SIG-M5 treated with dmso at 0.1 percent for 504 hours (cell line): ENCODE results near the gene KSR2.
A peak's percentile ranks its signal among the peaks of the same experiment; 100 is the strongest.
"Not testable (repeated sequence)": the region's sequence is repeated elsewhere in the genome, so short reads cannot be mapped to it uniquely, and the experiment has no call there.

Experiments
- DNase-seq: peaks from one replicate; lab custom pipeline; 2025; ENCODE audit not compliant: unreplicated experiment; lab: John Stamatoyannopoulos, UW

KSR2 gene

GRCh38 chr12:117968826-117969659 is at the start of gene KSR2:
Gene KSR2 (minus strand): TSS chr12:117968990. CDS start chr12:117968255, 735 bp downstream.
- DNase-seq: peak; percentile 43

GRCh38 chr12:118017926-118018325 is 49.1 kb upstream of the KSR2 start:
- no peak for DNase-seq

GRCh38 chr12:118016424-118017264 is 47.9 kb upstream of the KSR2 start, which contains the start of gene RFC5:
Gene RFC5 (plus strand): TSS chr12:118016703. CDS start chr12:118016828, 125 bp downstream.
- DNase-seq: peak; percentile 97

DNA sequence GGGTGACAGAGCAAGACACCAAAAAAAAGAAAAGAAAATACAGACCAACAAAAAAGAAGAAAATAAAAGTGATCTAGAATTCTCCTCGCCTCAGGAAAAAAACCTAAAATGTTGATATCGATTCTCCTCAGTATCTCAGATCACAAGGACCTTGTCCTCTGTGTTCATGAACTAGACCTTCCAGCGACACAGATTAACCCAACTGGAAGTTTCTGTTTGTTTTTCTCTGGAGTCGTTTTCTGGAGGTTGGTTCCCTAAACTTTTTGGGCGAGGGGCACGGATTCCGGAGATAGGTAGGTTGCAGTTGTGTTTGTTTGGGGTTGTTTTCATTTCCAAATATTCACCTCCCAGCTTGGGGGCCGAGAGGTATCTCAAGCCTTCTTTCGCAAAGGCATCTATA is 47.2 kb upstream of the KSR2 start:
- DNase-seq: no peak

GRCh38 chr12:118015306-118015705 is 46.5 kb upstream of the KSR2 start:
- no peak for DNase-seq

DNA sequence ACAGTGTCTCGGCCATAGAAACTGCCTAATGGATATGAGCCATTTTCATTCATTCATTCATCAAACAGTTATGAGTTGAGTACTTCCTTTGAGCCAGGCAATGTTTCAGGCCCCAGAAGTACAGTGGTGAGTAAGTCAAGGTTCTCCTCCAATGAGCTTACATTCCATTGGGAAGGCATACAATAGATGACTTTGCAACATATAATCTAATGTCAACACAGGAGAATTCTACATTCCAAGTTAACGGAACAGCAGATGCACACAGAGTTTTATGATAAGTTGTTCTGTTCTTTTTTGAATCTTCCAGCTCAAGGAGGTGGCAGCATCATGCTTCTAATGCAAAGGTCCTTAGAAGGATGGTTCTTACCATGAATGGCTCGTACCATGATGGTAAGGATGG is 44.5 kb upstream of the KSR2 start:
- DNase-seq: no peak

DNA sequence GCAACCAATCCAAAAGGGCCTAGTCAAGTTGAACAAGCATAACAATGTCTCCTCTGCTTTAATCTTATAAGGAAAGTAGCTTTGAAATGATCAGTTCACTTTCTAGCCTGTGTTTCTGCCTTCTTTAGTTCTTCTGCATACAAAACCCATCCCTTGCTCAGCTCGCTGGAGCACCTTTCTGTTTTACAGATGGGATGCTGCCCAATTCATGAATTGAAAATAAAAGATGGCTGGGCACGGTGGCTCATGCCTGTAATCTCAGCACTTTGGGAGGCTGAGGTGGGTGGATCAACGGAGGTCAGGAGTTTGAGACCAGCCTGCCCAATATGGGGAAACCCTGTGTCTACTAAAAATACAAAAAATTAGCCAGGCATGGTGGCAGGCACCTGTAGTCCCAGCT is 43.2 kb upstream of the KSR2 start:
- DNase-seq: no peak

DNA sequence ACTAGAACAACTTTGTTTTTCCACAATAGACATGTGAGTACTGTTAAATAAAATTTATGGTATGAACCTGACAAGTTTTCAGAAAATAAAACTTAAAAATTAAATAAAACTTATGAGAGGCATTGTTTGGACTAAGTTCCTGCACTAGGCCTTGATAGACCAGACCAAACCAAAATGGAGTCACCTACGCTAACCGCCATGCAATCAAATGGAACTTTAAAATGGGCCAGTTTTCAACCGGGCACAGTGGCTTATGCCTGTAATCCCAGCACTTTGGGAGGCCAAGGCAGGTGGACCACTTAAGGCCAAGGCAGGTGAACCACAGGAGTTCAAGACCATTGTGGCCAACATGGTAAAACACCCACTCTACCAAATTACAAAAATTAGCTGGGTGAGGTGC is 42.6 kb upstream of the KSR2 start:
- DNase-seq: no peak

- no peak for DNase-seq
Measured at GRCh38 chr12:118010903-118011302, 42.1 kb upstream of the KSR2 start.

DNA sequence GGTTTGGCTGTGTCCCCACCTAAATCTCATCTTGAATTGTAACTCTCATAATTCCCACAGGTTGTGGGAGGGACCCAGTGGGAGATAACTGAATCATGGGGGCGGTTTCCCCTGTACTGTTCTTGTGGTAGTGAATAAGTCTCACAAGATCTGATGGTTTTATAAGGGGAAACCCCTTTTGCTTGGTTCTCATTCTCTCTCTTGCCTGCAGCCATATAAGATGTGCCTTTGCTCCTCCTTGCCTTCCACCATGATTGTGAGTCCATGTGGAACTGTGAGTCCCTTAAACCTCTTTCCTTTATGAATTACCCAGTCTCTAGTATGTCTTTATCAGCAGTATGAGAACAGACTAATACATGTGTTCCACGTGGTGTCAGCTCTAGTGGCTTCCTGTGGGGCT is 31.0 kb upstream of the KSR2 start:
- not testable (repeated sequence) for DNase-seq

DNA sequence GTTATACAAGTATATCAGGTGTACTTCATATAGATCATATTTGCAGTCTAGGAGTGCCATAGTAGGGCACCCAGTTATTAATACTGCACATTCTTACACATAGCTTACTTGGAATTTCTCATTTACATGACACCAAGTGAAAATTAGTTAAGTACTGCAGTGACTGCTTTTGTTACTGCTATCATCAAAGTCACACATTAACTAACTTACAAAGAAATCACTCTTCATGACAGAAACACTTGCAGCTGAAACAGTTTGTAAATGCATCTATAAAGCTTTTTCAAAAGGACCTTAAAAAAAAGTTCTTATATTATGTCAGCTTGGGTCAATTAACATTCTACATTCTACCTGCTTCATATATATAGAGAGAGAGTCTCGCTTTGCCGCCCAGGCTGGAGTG is 29.9 kb upstream of the KSR2 start:
- DNase-seq: no peak

DNA sequence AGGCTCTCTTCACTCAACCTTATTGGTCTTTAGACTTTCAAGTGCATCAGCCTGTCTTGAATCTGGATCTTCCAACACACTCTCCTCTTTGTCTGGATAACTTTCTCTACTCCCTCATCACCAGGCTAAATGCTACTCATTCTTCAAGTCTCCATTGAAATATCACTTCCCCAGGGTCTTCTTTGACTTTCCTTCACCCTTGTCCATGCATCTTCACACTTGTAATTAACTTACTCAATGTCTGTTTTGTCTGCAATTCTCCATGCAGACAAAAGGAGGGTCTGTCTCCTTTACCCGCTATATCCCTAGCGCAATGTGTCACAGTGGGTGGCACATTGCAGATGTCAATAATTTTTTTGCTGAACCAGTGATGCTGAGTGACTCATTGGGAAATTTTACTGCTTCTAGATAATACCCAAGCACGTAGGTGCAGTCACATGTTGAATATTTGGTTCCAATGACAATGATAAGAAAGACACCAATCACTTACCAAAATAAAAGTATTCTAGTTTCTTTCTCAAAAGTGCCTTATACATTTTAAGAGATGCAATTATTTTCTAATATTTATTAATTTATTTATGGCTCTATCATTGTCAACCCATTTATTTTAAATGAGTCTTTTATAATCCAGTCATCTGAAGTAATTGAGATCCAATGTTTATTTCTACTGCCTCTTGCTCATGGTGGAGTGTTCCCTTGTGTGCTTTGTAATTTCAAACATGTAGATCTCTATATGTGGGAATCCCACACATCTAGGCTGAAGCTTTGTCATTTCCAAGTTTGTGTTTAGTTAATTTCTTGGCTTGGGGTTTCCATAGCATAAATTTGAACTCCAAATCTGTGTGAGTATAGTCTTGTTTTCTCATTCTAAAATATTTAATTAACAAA is 26.0 kb upstream of the KSR2 start:
- DNase-seq: no peak

GRCh38 chr12:117986705-117987469 is 18.1 kb upstream of the KSR2 start:
- no peak for DNase-seq

- DNase-seq: no peak
Measured at GRCh38 chr12:117985182-117985581, 16.4 kb upstream of the KSR2 start.

DNA sequence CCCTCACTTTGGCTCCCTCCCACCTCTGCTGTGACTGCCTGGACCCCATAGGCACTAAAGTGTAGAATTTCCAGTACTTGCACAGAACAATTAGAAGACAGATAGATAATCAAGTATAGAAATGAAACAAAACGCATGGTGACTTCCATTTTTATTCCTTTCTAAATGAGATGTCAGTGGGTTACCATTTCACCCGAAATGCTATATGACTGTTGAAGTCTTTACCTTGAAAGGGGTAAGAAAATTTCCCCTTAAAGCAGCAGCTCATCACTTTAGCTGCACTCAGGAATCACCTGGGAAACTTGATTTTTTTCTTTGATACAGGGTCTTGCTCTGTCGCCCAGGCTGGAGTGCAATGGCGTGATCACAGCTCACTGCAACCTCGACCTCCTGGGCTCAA is 12.5 kb upstream of the KSR2 start:
- DNase-seq: no peak

- DNase-seq: peak; percentile 12
Measured at GRCh38 chr12:117980616-117981015, 11.8 kb upstream of the KSR2 start.

DNA sequence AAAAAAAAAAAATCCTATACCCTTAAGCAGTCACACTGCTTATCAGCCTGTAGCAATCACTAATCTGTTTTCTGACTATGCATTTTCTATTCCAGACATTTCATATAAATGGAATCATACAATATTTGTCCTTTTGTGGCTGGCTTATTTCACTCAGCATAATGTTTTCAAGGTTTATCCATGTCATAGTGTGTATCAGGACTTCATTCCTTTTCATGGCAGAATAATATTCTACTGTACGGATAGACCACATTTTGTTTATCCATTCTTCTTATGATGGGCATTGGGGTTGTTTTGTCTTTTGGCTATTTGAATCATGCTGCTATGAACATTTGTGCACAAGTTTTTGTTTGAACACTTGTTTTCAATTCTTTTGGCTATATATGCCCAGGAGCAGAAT is 8.6 kb upstream of the KSR2 start:
- no peak for DNase-seq

- no peak for DNase-seq
Measured at GRCh38 chr12:117975006-117975405, 6.2 kb upstream of the KSR2 start.

DNA sequence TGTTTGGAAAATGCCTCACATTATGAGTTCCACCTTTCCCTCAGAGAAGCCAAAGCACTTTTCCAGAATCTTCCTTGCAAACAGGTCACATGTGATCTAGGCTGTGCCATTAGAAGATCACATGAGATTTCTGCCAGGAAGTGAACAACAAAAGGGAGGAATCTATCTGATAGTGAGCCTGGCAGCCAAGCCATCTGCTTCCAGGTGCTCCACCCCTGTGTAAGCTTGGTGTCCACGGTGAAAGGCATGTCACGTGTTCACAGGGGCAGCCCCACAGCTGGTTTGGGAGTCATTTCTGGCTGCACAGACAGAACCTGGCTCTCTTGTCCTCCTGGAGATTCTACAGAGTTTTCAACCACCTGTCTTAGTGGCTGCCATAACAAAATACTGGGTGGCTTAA is 3.5 kb upstream of the KSR2 start:
- DNase-seq: no peak

DNA sequence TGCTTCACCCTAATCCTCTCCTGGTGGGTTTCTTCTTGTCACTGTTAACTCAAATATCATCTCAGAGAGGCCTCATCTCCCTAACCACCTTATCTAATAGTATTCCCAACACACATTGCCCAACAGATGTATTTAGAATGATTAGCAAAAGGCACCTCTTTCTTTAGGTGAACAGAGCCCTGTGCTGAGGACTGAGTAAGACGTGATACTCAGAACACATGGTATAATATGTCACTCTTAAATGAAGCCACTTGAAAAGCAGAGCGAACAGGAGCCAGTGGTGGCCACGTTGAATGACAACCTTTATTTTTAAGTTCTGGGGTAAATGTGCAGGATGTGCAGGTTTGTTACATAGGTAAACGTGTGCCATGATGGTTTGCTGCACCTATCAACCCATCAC is 1.5 kb upstream of the KSR2 start:
- DNase-seq: no peak
